Erythroblast (primary cell): ENCODE measurements around the gene TBX15.

Experiments used
- DNase-seq, 2 experiments: peaks; one replicate each; lab custom pipeline; 2025; lab: John Stamatoyannopoulos, UW
- GATA1 ChIP-seq: IDR thresholded peaks from 2 replicates; pipeline ENCODE4 v1.6.1; 2011; ENCODE audit warnings: low read depth, mild to moderate bottlenecking, control low read depth, low read length, moderate library complexity
- POLR2A ChIP-seq: IDR thresholded peaks from 2 replicates; pipeline ENCODE4 v1.6.1; 2011; ENCODE audit warnings: mild to moderate bottlenecking, low read length

TBX15 gene

GRCh38 chr1:118900643-118901440 lies 87.3 kb downstream of the TBX15 start:
- DNase-seq, result no peak

GRCh38 chr1:118899340-118899739 lies 88.8 kb downstream of the TBX15 start:
- TF ChIP-seq POLR2A (no peak), GATA1 (no peak)
- DNase-seq, result no peak

More at GRCh38 chr1:118900643-118901440, 87.3 kb downstream of the TBX15 start:
- TF ChIP-seq GATA1 (no peak), POLR2A (no peak)

- DNase-seq, result no peak
- TF ChIP-seq GATA1 (no peak), POLR2A (no peak)
Observed at GRCh38 chr1:118898712-118899111, 89.4 kb downstream of the TBX15 start.

- DNase-seq, result no peak
- TF ChIP-seq POLR2A (no peak), GATA1 (no peak)
Observed at GRCh38 chr1:118896416-118896815, 91.7 kb downstream of the TBX15 start.

GRCh38 chr1:118894836-118895235 lies 93.3 kb downstream of the TBX15 start:
- TF ChIP-seq GATA1, result no peak
- DNase-seq, result no peak

GRCh38 chr1:118890851-118891384 lies 97.2 kb downstream of the TBX15 start:
- TF ChIP-seq GATA1 (no peak), POLR2A (no peak)
- no peak for DNase-seq

GRCh38 chr1:118884946-118885345 lies 103.2 kb downstream of the TBX15 start:
- TF ChIP-seq POLR2A, result no peak
- no peak for TF ChIP-seq GATA1
- no peak for DNase-seq

GRCh38 chr1:118881751-118882150 lies 106.4 kb downstream of the TBX15 start:
- no peak for DNase-seq
- no peak for TF ChIP-seq POLR2A
- no peak for TF ChIP-seq GATA1

- no peak for TF ChIP-seq GATA1
- TF ChIP-seq POLR2A, result no peak
- no peak for DNase-seq
Observed at GRCh38 chr1:118878661-118879060, 109.5 kb downstream of the TBX15 start.

- no peak for DNase-seq
- TF ChIP-seq POLR2A, result no peak
- no peak for TF ChIP-seq GATA1
Observed at GRCh38 chr1:118877668-118878396, 110.3 kb downstream of the TBX15 start.

- no peak for DNase-seq
Observed at GRCh38 chr1:118871582-118872171, 116.5 kb downstream of the TBX15 start.

GRCh38 chr1:118868387-118868786 lies 119.8 kb downstream of the TBX15 start:
- no peak for DNase-seq
- TF ChIP-seq GATA1 (no peak), POLR2A (no peak)

More at GRCh38 chr1:118871582-118872171, 116.5 kb downstream of the TBX15 start:
- no peak for TF ChIP-seq POLR2A
- TF ChIP-seq GATA1, result no peak

GRCh38 chr1:118866330-118866729 lies 121.8 kb downstream of the TBX15 start:
- DNase-seq, result no peak
- TF ChIP-seq POLR2A (no peak), GATA1 (no peak)

- no peak for DNase-seq
- TF ChIP-seq POLR2A (no peak), GATA1 (no peak)
Observed at GRCh38 chr1:118863688-118864087, 124.5 kb downstream of the TBX15 start.

GRCh38 chr1:118862755-118863154 lies 125.4 kb downstream of the TBX15 start:
- DNase-seq, result no peak

More at GRCh38 chr1:118862755-118863154, 125.4 kb downstream of the TBX15 start:
- TF ChIP-seq GATA1 (no peak), POLR2A (no peak)
